ENCODE results near the gene TRAPPC3.
A peak's percentile ranks its signal among the peaks of the same experiment; 100 is the strongest.

The TRAPPC3 gene

GRCh38 chr1:36134505-36135329 is 14.6 kb downstream of the TRAPPC3 start:
- Histone ChIP-seq H3K4me3 (ENCODE audit: low read length) (no peak overlapping the region), H3K36me3 (ENCODE audit: control insufficient read depth, low read length) (peaks cover 33% of the 10 kb centered on the region), H3K27me3 (ENCODE audit: control insufficient read depth, low read length) (no peaks in the 10 kb centered on the region), H3K9me3 (ENCODE audit: control insufficient read depth, insufficient read depth, low read length) (no peaks in the 10 kb centered on the region), H3K27ac (ENCODE audit: low read depth, low read length) (no peak overlapping the region), H3K9me2 (replicated peaks; ENCODE audit: control insufficient read depth, low read length) (no peaks in the 10 kb centered on the region), H3K4me1 (ENCODE audit: control insufficient read depth, low read length) (no peaks in the 10 kb centered on the region), H3K79me2 (ENCODE audit: control insufficient read depth, low read length) (no peaks in the 10 kb centered on the region), H3F3A (ENCODE audit: control insufficient read depth, insufficient read depth) (no peaks in the 10 kb centered on the region), H4K20me1 (ENCODE audit: control insufficient read depth, insufficient read depth, low read depth, low read length) (no peaks in the 10 kb centered on the region), H3K4me2 (ENCODE audit: low read length) (no peak overlapping the region)
- TF ChIP-seq CTCF (IDR thresholded peaks at IDR 0.05; ENCODE audit: low read depth, low read length, poor library complexity, severe bottlenecking), result peak; percentile 75
- TF ChIP-seq EZH2phosphoT487 (IDR thresholded peaks at IDR 0.05; ENCODE audit: borderline replicate concordance, low read length), result no peak

GRCh38 chr1:36134031-36134430 is 15.3 kb downstream of the TRAPPC3 start:
- Histone ChIP-seq H3F3A (ENCODE audit: control insufficient read depth, insufficient read depth) (no peaks in the 10 kb centered on the region), H3K79me2 (ENCODE audit: control insufficient read depth, low read length) (no peaks in the 10 kb centered on the region), H3K4me1 (ENCODE audit: control insufficient read depth, low read length) (no peaks in the 10 kb centered on the region), H3K4me2 (ENCODE audit: low read length) (no peak overlapping the region), H3K27me3 (ENCODE audit: control insufficient read depth, low read length) (no peaks in the 10 kb centered on the region), H3K9me2 (replicated peaks; ENCODE audit: control insufficient read depth, low read length) (no peaks in the 10 kb centered on the region), H3K9me3 (ENCODE audit: control insufficient read depth, insufficient read depth, low read length) (no peaks in the 10 kb centered on the region), H3K27ac (ENCODE audit: low read depth, low read length) (no peak overlapping the region), H3K36me3 (ENCODE audit: control insufficient read depth, low read length) (peaks cover 27% of the 10 kb centered on the region), H3K4me3 (ENCODE audit: low read length) (no peak overlapping the region), H4K20me1 (ENCODE audit: control insufficient read depth, insufficient read depth, low read depth, low read length) (no peaks in the 10 kb centered on the region)
- TF ChIP-seq EZH2phosphoT487 (IDR thresholded peaks at IDR 0.05; ENCODE audit: borderline replicate concordance, low read length) (no peak), CTCF (IDR thresholded peaks at IDR 0.05; ENCODE audit: low read depth, low read length, poor library complexity, severe bottlenecking) (no peak)

- Histone ChIP-seq H3K27ac (ENCODE audit: low read depth, low read length) (no peak overlapping the region), H3K4me1 (ENCODE audit: control insufficient read depth, low read length) (no peaks in the 10 kb centered on the region), H3K27me3 (ENCODE audit: control insufficient read depth, low read length) (no peaks in the 10 kb centered on the region), H3K9me3 (ENCODE audit: control insufficient read depth, insufficient read depth, low read length) (no peaks in the 10 kb centered on the region), H4K20me1 (ENCODE audit: control insufficient read depth, insufficient read depth, low read depth, low read length) (no peaks in the 10 kb centered on the region), H3F3A (ENCODE audit: control insufficient read depth, insufficient read depth) (no peaks in the 10 kb centered on the region), H3K36me3 (ENCODE audit: control insufficient read depth, low read length) (peaks cover 25% of the 10 kb centered on the region), H3K4me2 (ENCODE audit: low read length) (no peak overlapping the region), H3K4me3 (ENCODE audit: low read length) (no peak overlapping the region), H3K79me2 (ENCODE audit: control insufficient read depth, low read length) (no peaks in the 10 kb centered on the region), H3K9me2 (replicated peaks; ENCODE audit: control insufficient read depth, low read length) (no peaks in the 10 kb centered on the region)
- TF ChIP-seq EZH2phosphoT487 (IDR thresholded peaks at IDR 0.05; ENCODE audit: borderline replicate concordance, low read length), result no peak
- TF ChIP-seq CTCF (IDR thresholded peaks at IDR 0.05; ENCODE audit: low read depth, low read length, poor library complexity, severe bottlenecking), result no peak
Measured at GRCh38 chr1:36133484-36133883, 15.8 kb downstream of the TRAPPC3 start.
